Type B pancreatic cell (in vitro differentiated cells): Measurements from ENCODE around the gene GFRA4. TPM values are rescaled to one million over a fixed set of nuclear protein-coding genes. Genes with fewer than 3 reads are reported as not detected.

Source experiments
- DNase-seq: peaks from one replicate; pipeline ENCODE4 v3.0.0; 2021; ENCODE audit warnings: mixed read lengths; ENCODE audit not compliant: unreplicated experiment; ENCODE audit errors: extremely low spot score
- H3K27ac Mint-ChIP-seq: 2 replicates; pipeline ENCODE4 v1.8.0; 2021; ENCODE audit warnings: mild to moderate bottlenecking, mixed read lengths
- H3K27me3 Mint-ChIP-seq: 2 replicates; pipeline ENCODE4 v1.8.0; 2021; ENCODE audit warnings: mixed read lengths
- H3K36me3 Mint-ChIP-seq: 2 replicates; pipeline ENCODE4 v1.8.0; 2021; ENCODE audit warnings: mixed read lengths
- H3K4me1 Mint-ChIP-seq: one replicate; pipeline ENCODE4 v1.8.0; 2021; ENCODE audit warnings: mixed read lengths; ENCODE audit not compliant: unreplicated experiment
- H3K4me3 Mint-ChIP-seq: 2 replicates; pipeline ENCODE4 v1.8.0; 2021; ENCODE audit warnings: mild to moderate bottlenecking, mixed read lengths
- H3K9me3 Mint-ChIP-seq: 2 replicates; pipeline ENCODE4 v1.8.0; 2021; ENCODE audit warnings: mixed read lengths
- CTCF ChIP-seq: fragments of 200-600 bp; sonication (generic); conservative IDR thresholded peaks from 2 replicates; pipeline ENCODE4 v1.5.0; 2021; ENCODE audit warnings: antibody characterized with exemption, mild to moderate bottlenecking
- total RNA-seq: library from RNA; stranded (reverse); gene quantifications from 2 replicates; pipeline ENCODE4 v1.2.1, GENCODE V29; 2021; ENCODE audit warnings: low replicate concordance

GFRA4 gene
- total RNA-seq, 1 donor from 2014 or later, result not detected

DNA sequence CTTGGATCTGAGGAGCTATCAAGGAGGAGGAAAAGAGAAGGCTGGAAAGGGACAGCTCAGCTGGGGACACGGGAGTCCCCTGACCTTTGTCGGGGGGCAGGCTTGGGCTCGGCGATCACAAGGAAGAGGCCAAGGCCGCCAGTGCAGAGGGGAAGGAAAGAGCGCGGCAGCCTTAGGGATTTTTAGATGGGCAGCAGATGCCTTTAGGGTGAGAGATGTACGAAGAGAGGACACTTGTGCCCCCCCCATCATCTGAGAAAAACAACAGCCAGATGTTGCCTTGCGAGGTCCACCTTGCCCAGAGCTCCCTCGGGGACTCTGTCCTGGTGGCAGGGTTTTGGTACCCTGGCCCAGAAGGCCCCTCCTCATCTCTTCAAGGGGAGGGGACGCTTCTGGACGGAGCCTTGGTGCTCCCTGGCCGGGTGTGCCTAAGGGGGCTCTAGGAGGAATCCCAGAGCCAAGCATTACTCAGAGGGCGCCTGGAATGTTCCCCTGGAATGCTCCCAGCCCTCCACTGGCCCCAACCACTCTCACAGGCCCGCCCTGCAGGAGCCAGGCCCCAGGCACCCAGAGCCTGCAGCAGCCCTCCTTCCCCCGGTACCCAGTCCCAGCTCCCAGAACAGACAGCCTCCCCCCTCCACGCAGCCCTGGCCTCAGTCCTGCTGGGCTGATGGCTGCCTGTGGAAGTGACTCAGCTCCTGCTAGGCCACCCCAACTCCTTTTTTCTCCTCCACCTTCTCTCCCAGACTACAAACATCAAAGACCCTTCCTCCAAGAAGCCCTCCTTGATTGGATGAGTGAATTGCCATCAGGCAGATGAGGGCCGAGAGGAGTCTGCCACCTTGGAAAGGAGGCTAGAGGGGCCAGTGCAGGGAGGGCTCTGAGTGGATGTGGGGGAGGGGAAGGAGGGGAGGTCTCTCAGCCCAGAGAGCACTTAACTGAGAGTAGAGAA lies 16.8 kb upstream of the GFRA4 start:
- H3K27me3 Mint-ChIP-seq, result peaks cover 63% of the 10 kb centered on the region
- no peak for DNase-seq

DNA sequence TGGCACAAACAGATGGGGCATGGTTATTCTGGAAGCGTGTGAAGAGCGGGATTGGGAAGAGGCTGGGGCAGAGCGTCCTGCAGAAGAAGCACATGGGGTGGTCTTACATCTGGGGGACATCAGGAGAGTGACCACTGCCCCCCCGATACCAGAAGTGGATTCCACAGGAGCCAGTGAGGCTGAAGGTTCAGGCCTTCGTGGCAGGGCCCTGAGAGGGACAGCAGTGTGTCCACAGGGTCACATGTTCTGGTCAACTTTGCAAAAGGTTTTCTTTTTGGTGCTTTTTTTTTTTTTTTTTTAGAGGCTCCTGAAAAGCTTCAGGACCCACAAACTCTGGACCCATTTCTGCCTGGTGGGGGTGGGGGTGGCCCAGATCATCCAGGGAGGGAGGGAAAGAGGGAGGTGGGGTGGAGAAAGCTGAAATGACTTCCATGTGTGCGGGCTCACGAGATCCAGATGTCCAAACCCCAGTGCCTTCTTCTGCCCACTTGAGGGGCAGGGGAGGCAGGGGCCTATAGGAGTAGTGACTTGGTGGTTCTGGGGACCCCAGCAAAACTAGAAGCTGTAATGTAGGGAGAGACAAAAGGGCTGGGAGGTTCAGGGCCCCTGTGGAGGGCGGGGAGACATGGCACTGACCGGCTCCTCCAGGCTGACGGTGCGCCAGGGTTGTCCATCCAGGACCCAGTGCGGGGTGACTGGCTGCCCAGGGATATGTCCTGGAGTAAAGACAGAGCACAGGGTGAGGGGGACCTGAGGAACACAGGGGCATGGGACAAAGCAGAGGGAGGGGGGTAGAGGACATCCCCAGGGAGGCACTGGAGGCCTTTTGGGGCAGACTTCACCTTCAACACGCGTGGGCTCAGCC lies 15.9 kb upstream of the GFRA4 start:
- peaks cover 64% of the 10 kb centered on the region for H3K27me3 Mint-ChIP-seq
- no peaks in the 10 kb centered on the region for H3K9me3 Mint-ChIP-seq
- DNase-seq, result no peak
- H3K4me1 Mint-ChIP-seq, result peaks cover 17% of the 10 kb centered on the region
- no peaks in the 10 kb centered on the region for H3K36me3 Mint-ChIP-seq
- TF ChIP-seq CTCF, result no peak
- H3K4me3 Mint-ChIP-seq, result no peak overlapping the region
- no peak overlapping the region for H3K27ac Mint-ChIP-seq

More for the DNA sequence above, 16.8 kb upstream of the GFRA4 start:
- Mint-ChIP-seq H3K27ac (no peak overlapping the region), H3K36me3 (no peaks in the 10 kb centered on the region), H3K4me3 (no peak overlapping the region), H3K9me3 (no peaks in the 10 kb centered on the region), H3K4me1 (peaks cover 17% of the 10 kb centered on the region)
- no peak for TF ChIP-seq CTCF

- Mint-ChIP-seq H3K36me3 (no peaks in the 10 kb centered on the region), H3K4me3 (no peak overlapping the region), H3K4me1 (peaks cover 17% of the 10 kb centered on the region), H3K27me3 (peaks cover 59% of the 10 kb centered on the region), H3K27ac (no peak overlapping the region), H3K9me3 (no peaks in the 10 kb centered on the region)
- TF ChIP-seq CTCF, result no peak
- no peak for DNase-seq
Observed at GRCh38 chr20:3678198-3678597, 15.0 kb upstream of the GFRA4 start.

DNA sequence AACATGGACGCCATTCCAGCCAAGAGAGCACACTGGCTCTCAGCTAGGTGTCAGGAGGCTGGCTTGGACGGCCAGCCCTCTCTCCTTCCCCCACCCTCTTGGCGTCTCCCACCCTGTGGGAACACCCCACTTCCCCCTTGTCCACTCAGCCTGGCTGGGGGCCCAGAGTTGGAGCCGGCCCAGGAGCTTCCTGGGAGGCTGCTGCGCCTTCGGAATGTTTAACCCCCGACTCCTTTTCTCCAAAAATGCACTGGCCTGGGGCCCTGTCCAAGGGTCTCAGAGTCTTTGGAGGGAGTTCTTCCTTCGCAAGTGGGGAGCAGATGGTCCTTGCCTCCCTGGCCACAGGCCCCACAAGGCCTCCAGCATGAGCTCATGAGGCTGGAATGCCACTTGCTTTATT lies 14.5 kb upstream of the GFRA4 start:
- peaks cover 59% of the 10 kb centered on the region for H3K27me3 Mint-ChIP-seq
- H3K4me1 Mint-ChIP-seq, result peaks cover 17% of the 10 kb centered on the region

More for the DNA sequence above, 14.5 kb upstream of the GFRA4 start:
- H3K27ac Mint-ChIP-seq, result no peak overlapping the region
- H3K9me3 Mint-ChIP-seq, result no peaks in the 10 kb centered on the region
- DNase-seq, result no peak
- no peak for TF ChIP-seq CTCF
- no peaks in the 10 kb centered on the region for H3K36me3 Mint-ChIP-seq
- H3K4me3 Mint-ChIP-seq, result no peak overlapping the region
